ENCODE data around the gene MALRD1. TPM values are rescaled to one million over a fixed set of nuclear protein-coding genes. Genes with fewer than 3 reads are reported as not detected.

Gene MALRD1
- total RNA-seq, 1 donor from 2014 or later = 7.0 TPM

DNA sequence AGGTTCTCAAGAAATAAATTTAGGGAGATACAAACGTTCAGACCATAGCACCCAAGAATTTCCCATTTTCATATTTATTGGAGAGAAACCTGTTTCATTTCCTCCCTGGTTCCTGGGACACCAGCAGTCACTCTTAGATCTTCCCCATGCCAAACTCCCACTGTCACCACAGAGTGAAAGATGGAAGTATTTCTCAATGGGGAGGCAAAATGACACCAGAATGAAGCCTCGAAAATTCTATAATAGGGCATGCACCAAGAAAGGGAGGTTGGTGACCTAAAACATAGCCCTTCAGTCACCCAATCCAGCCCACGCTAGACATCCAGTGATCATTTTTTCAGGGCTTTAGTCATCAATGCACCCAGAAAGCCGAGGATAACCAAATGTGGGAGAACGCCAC lies 619.5 kb downstream of the MALRD1 start:
- ATAC-seq (peak; percentile 81), DNase-seq (no peak)
- H3K4me1 ChIP-seq = no peaks in the 10 kb centered on the region
- no peaks in the 10 kb centered on the region for H3K9me3 ChIP-seq
- H3K36me3 ChIP-seq = no peaks in the 10 kb centered on the region
- H3K27me3 ChIP-seq = no peaks in the 10 kb centered on the region
- TF ChIP-seq, protein P1, sequence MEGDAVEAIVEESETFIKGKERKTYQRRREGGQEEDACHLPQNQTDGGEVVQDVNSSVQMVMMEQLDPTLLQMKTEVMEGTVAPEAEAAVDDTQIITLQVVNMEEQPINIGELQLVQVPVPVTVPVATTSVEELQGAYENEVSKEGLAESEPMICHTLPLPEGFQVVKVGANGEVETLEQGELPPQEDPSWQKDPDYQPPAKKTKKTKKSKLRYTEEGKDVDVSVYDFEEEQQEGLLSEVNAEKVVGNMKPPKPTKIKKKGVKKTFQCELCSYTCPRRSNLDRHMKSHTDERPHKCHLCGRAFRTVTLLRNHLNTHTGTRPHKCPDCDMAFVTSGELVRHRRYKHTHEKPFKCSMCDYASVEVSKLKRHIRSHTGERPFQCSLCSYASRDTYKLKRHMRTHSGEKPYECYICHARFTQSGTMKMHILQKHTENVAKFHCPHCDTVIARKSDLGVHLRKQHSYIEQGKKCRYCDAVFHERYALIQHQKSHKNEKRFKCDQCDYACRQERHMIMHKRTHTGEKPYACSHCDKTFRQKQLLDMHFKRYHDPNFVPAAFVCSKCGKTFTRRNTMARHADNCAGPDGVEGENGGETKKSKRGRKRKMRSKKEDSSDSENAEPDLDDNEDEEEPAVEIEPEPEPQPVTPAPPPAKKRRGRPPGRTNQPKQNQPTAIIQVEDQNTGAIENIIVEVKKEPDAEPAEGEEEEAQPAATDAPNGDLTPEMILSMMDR (IDR thresholded peaks at IDR 0.05) = no peak
- no peak overlapping the region for H3K27ac ChIP-seq
- intact Hi-C loops (cut with DNase I) = no loop called here
- no peak overlapping the region for H3K4me3 ChIP-seq

DNA sequence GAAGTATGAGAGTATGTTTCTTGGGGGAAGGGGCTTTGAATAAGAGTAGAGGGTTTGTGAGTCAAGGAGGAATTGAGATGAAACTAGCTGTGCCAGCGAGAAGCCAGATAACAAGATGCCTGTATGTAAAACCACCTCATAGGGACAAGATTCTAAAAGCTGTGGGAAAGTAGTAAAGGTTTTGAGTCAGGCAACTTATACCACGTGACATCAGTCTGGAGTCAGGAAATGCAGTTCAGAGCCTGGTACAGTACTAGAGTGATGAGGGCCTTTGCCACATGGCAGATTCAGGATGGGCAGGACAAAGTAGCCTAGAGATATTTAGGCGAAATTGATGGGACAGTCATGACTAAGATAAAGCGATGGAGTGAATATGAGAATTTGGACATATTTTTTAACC lies 627.5 kb downstream of the MALRD1 start:
- Histone ChIP-seq H3K4me1 (no peaks in the 10 kb centered on the region), H3K27ac (no peak overlapping the region), H3K4me3 (no peak overlapping the region), H3K9me3 (no peaks in the 10 kb centered on the region), H3K27me3 (no peaks in the 10 kb centered on the region), H3K36me3 (no peaks in the 10 kb centered on the region)
- DNase-seq (no peak), ATAC-seq (no peak)
- intact Hi-C loops (cut with DNase I) = no loop called here
- TF ChIP-seq, protein P1 (IDR thresholded peaks at IDR 0.05) = no peak

DNA sequence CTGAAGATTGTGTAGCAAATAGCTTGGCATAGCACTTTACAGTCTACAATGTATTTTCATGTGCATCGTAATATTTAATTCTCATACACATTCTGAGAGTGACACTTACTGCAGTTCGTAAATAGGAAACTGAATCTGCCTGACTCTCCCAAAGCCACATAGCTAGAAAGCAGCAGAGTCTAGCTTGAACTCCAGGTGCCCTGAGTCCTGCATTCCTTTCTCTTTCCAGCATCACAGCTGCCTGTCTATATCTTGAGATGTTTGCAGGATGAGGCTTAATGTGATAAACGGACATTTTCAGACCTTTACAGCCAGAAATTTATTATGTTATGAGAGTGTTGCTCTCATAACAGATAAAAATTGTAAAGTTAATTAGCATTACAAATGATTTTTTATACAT lies 634.8 kb downstream of the MALRD1 start:
- Histone ChIP-seq H3K9me3 (no peaks in the 10 kb centered on the region), H3K4me3 (no peak overlapping the region), H3K27me3 (no peaks in the 10 kb centered on the region), H3K36me3 (no peaks in the 10 kb centered on the region), H3K4me1 (no peaks in the 10 kb centered on the region), H3K27ac (no peak overlapping the region)
- ATAC-seq = no peak
- intact Hi-C loops (cut with DNase I) = no loop called here
- DNase-seq = no peak
- TF ChIP-seq, protein P1 (IDR thresholded peaks at IDR 0.05) = no peak

DNA sequence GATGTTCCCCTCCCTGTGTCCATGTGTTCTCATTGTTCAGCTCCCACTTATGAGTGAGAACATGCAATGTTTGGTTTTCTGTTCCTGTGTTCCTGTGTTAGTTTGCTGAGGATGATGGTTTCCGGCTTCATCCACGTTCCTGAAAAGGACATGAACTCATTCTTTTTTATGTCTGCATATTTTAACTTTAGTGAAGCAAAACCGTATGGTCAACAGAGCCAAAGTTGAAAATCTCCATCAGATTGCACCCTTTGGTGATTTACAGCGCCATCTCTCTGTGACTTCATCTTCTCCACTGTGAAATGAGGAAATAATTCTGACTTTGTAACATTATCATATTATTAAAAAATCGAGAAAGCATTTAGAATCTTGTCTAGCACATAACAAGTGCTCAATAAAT lies 635.4 kb downstream of the MALRD1 start:
- intact Hi-C loops (cut with DNase I) = no loop called here
- H3K9me3 ChIP-seq = no peaks in the 10 kb centered on the region
- TF ChIP-seq, protein P1 (IDR thresholded peaks at IDR 0.05) = peak; percentile 17
- no peak overlapping the region for H3K4me3 ChIP-seq
- no peaks in the 10 kb centered on the region for H3K27me3 ChIP-seq
- DNase-seq = no peak
- no peaks in the 10 kb centered on the region for H3K4me1 ChIP-seq
- H3K36me3 ChIP-seq = no peaks in the 10 kb centered on the region
- ATAC-seq = no peak
- no peak overlapping the region for H3K27ac ChIP-seq

DNA sequence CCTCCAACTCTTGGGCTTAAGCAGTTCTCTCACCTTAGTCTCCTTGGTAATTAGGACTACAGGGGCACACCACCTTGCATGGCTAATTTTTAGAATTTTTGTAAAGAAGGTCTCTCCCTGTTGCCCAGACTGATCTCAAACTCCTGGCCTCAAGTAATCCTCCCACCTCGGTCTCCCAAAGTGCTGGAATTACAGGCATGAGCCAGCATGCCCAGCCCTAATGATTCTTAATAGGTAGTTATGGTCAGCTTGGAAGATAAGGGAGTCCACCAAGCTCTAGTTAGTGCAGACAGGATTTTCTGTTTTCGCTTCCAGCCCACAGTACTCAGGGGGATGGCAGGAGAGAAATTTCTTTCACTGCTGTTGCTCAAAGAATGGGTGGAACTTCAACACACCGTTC lies 639.7 kb downstream of the MALRD1 start:
- Histone ChIP-seq H3K4me3 (no peak overlapping the region), H3K36me3 (no peaks in the 10 kb centered on the region), H3K4me1 (no peaks in the 10 kb centered on the region), H3K9me3 (peaks cover 5% of the 10 kb centered on the region), H3K27ac (no peak overlapping the region), H3K27me3 (no peaks in the 10 kb centered on the region)
- intact Hi-C loops (cut with DNase I) = no loop called here
- ATAC-seq = no peak
- TF ChIP-seq, protein P1 (IDR thresholded peaks at IDR 0.05) = no peak
- no peak for DNase-seq

DNA sequence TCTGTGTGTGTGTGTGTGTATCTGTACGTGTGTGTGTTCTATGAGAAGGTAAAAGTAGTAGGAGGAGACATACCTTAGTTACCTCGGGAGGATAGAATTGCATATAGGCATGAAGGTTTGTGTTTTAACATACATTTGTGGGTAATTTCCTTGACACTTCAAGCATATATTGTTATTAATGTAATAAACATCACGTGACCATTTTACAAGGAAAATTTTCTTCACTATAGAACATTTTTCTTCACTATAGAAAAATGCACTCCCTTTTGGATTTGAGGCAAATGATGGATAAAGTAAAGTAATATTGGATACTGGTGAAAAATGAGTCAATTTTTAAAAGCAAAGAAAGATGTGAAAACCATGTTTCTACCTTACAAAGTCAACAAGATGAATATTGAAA lies 640.6 kb downstream of the MALRD1 start:
- no peaks in the 10 kb centered on the region for H3K36me3 ChIP-seq
- intact Hi-C loops (cut with DNase I) = no loop called here
- H3K9me3 ChIP-seq = peaks cover 5% of the 10 kb centered on the region

More for the DNA sequence above, 640.6 kb downstream of the MALRD1 start:
- no peaks in the 10 kb centered on the region for H3K27me3 ChIP-seq
- TF ChIP-seq, protein P1 (IDR thresholded peaks at IDR 0.05) = no peak
- ATAC-seq (no peak), DNase-seq (no peak)
- no peak overlapping the region for H3K27ac ChIP-seq
- H3K4me1 ChIP-seq = no peaks in the 10 kb centered on the region
- H3K4me3 ChIP-seq = no peak overlapping the region
